Esophagus squamous epithelium (tissue), 4 donors: ENCODE results near the gene TNFSF11.

Experiments used
- CTCF ChIP-seq, 6 experiments: fragments of 450-650 bp in 4 of 6; fragments of 200-600 bp in 2 of 6; sonication (generic) in 2 of 6; IDR thresholded peaks; one replicate each; pipeline ENCODE4 v1.5.1; 2016 to 2019; ENCODE audit warnings: antibody characterized with exemption in 6 of 6, mild to moderate bottlenecking in 4 of 6, moderate library complexity in 4 of 6
- POLR2A ChIP-seq, 4 donors: fragments of 450-650 bp; IDR thresholded peaks; one replicate each; pipeline ENCODE4 v1.6.1; 2017; ENCODE audit warnings: antibody characterized with exemption in 4 of 4, mild to moderate bottlenecking in 4 of 4, moderate library complexity in 3 of 4

GRCh38 chr13:42615691-42616090 is 41.7 kb downstream of the TNFSF11 start:
- no peak for TF ChIP-seq CTCF (IDR thresholded peaks at IDR 0.05)
- no peak for TF ChIP-seq POLR2A (IDR thresholded peaks at IDR 0.05)
